ENCODE results near the gene GMCL2. TPM values are rescaled to one million over a fixed set of nuclear protein-coding genes. Genes with fewer than 3 reads are reported as not detected.

The GMCL2 gene
- total RNA-seq, 1 experiment from 2014 or later: not detected

GRCh38 chr5:178210073-178210535 lies 22.9 kb upstream of the GMCL2 start:
- Mint-ChIP-seq H3K27me3 (ENCODE audit: insufficient read depth, unreplicated experiment) (no peaks in the 10 kb centered on the region), H3K4me3 (ENCODE audit: unreplicated experiment) (no peak overlapping the region), H3K36me3 (ENCODE audit: insufficient read depth, unreplicated experiment) (peaks cover 98% of the 10 kb centered on the region), H3K4me1 (ENCODE audit: low read depth, unreplicated experiment) (peaks cover 18% of the 10 kb centered on the region), H3K9me3 (ENCODE audit: unreplicated experiment) (no peaks in the 10 kb centered on the region), H3K27ac (ENCODE audit: unreplicated experiment) (peak overlapping the region; percentile 53)
- ChIA-PET CTCF (no interaction called here), POLR2A (no interaction called here)
- no TSS peak for BruUV-seq (replicated peaks)
- no peak for TF ChIP-seq CTCF (IDR thresholded peaks at IDR 0.05; ENCODE audit: insufficient read depth in 1 of 2, low read depth in 1 of 2, low read length in 1 of 2, severe bottlenecking in 1 of 2, unreplicated experiment in 1 of 2)
- Histone ChIP-seq H3K4me1 (peaks cover 9% of the 10 kb centered on the region; the same call in 1 of the 2 replicates), H3K4me3 (ENCODE audit: low read depth, low read length) (no peak overlapping the region), H3K36me3 (ENCODE audit: control insufficient read depth, insufficient read depth, low read length) (peaks cover 22% of the 10 kb centered on the region), H3K9me3 (no peaks in the 10 kb centered on the region), H3K27me3 (replicated peaks; ENCODE audit: control insufficient read depth, insufficient read depth, low read length) (no peaks in the 10 kb centered on the region)
- intact Hi-C loops (cut with micrococcal nuclease; ENCODE audit: unreplicated experiment): no loop called here
- no peak for DNase-seq

DNA sequence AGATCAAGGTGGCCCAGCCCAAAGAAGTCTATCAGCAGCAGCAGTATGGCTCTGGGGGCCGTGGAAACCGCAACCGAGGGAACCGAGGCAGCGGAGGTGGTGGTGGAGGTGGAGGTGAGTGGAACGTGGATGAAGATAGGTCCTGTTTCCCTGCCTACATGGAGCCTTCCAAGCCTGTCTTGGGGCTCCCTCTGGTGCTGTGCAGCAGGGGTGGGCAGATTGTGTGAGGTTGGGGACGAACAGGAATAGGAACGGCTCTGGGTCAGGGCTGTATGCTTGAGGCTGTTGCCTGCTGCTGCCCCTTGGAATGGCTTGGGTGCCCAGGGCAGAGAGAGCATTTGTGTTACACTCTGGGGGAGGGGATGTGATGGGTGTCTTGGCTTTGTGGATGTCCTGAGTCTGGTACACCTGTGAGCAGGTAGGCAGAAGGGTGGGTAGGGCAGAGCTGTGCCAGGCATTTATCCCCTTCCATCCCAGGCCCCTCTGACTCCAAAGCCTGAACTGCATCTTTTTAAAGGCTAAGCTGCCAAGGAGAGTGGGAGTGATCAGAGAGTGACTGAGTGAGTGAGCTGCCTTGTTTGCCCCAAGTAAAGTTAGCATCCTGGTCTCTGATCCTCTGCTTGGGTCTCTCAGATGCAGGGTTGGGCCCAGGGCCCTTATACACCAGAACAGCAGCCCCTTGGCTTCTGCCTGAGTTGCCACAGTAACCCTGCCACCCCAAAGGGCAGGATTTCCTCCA lies 22.3 kb upstream of the GMCL2 start:
- H3K36me3 Mint-ChIP-seq (ENCODE audit: insufficient read depth, unreplicated experiment): peaks cover 95% of the 10 kb centered on the region
- no peaks in the 10 kb centered on the region for H3K9me3 ChIP-seq
- intact Hi-C loops (cut with micrococcal nuclease; ENCODE audit: unreplicated experiment): no loop called here
- H3K4me1 Mint-ChIP-seq (ENCODE audit: low read depth, unreplicated experiment): peaks cover 20% of the 10 kb centered on the region
- H3K4me3 Mint-ChIP-seq (ENCODE audit: unreplicated experiment): no peak overlapping the region
- ChIA-PET CTCF (no interaction called here), POLR2A (interaction anchor here (0.6 kb wide), 1 partner anchor 54 kb away, joined by 3 read pairs; no protein-coding TSS in a partner anchor)
- H3K9me3 Mint-ChIP-seq (ENCODE audit: unreplicated experiment): no peaks in the 10 kb centered on the region
- no peak for DNase-seq
- no peak overlapping the region for H3K4me3 ChIP-seq (ENCODE audit: low read depth, low read length)
- H3K27ac Mint-ChIP-seq (ENCODE audit: unreplicated experiment): peak overlapping the region; percentile 53
- TF ChIP-seq CTCF (IDR thresholded peaks at IDR 0.05; ENCODE audit: insufficient read depth in 1 of 2, low read depth in 1 of 2, low read length in 1 of 2, severe bottlenecking in 1 of 2, unreplicated experiment in 1 of 2): no peak
- H3K4me1 ChIP-seq: peaks cover 9% of the 10 kb centered on the region; the same call in 1 of the 2 replicates
- no peaks in the 10 kb centered on the region for H3K27me3 Mint-ChIP-seq (ENCODE audit: insufficient read depth, unreplicated experiment)
- no peaks in the 10 kb centered on the region for H3K27me3 ChIP-seq (replicated peaks; ENCODE audit: control insufficient read depth, insufficient read depth, low read length)
- H3K36me3 ChIP-seq (ENCODE audit: control insufficient read depth, insufficient read depth, low read length): peaks cover 20% of the 10 kb centered on the region
- no TSS peak for BruUV-seq (replicated peaks)

- no peaks in the 10 kb centered on the region for H3K9me3 ChIP-seq
- Mint-ChIP-seq H3K36me3 (ENCODE audit: insufficient read depth, unreplicated experiment) (peaks cover 96% of the 10 kb centered on the region), H3K27ac (ENCODE audit: unreplicated experiment) (peak overlapping the region; percentile 53), H3K27me3 (ENCODE audit: insufficient read depth, unreplicated experiment) (peaks cover 2% of the 10 kb centered on the region), H3K4me1 (ENCODE audit: low read depth, unreplicated experiment) (peaks cover 22% of the 10 kb centered on the region), H3K9me3 (ENCODE audit: unreplicated experiment) (no peaks in the 10 kb centered on the region), H3K4me3 (ENCODE audit: unreplicated experiment) (no peak overlapping the region)
- no TSS peak for BruUV-seq (replicated peaks)
- H3K4me1 ChIP-seq: peaks cover 9% of the 10 kb centered on the region; the same call in 1 of the 2 replicates
- intact Hi-C loops (cut with micrococcal nuclease; ENCODE audit: unreplicated experiment): no loop called here
- peak in 1 of 2 experiments; percentile 9 for TF ChIP-seq CTCF (IDR thresholded peaks at IDR 0.05; ENCODE audit: insufficient read depth in 1 of 2, low read depth in 1 of 2, low read length in 1 of 2, severe bottlenecking in 1 of 2, unreplicated experiment in 1 of 2)
- peaks cover 18% of the 10 kb centered on the region for H3K36me3 ChIP-seq (ENCODE audit: control insufficient read depth, insufficient read depth, low read length)
- no peaks in the 10 kb centered on the region for H3K27me3 ChIP-seq (replicated peaks; ENCODE audit: control insufficient read depth, insufficient read depth, low read length)
- POLR2A ChIA-PET: interaction anchor here (0.6 kb wide), 1 partner anchor 54 kb away, joined by 3 read pairs; no protein-coding TSS in a partner anchor
- no peak overlapping the region for H3K4me3 ChIP-seq (ENCODE audit: low read depth, low read length)
- CTCF ChIA-PET: no interaction called here
- peak in 1 of 2 experiments; percentile 8 for DNase-seq
These were observed 21.5 kb upstream of the GMCL2 start for GRCh38 chr5:178208540-178209227.
